Progenitor cell of endocrine pancreas (in vitro differentiated cells): ENCODE data around the gene DPP3. TPM values are rescaled to one million over a fixed set of nuclear protein-coding genes. Genes with fewer than 3 reads are reported as not detected.

Source experiments
- DNase-seq: peaks from one replicate; pipeline ENCODE4 v3.0.0; 2021; ENCODE audit warnings: low spot score; ENCODE audit not compliant: unreplicated experiment
- H3K27ac Mint-ChIP-seq: 2 replicates; pipeline ENCODE4 v1.8.0; 2021; ENCODE audit warnings: mild to moderate bottlenecking, moderate library complexity, mixed read lengths
- H3K27me3 Mint-ChIP-seq: 2 replicates; pipeline ENCODE4 v1.8.0; 2021; ENCODE audit warnings: mixed read lengths
- H3K36me3 Mint-ChIP-seq: 2 replicates; pipeline ENCODE4 v1.8.0; 2022; ENCODE audit warnings: mixed read lengths; ENCODE audit not compliant: insufficient read depth
- H3K4me1 Mint-ChIP-seq: 2 replicates; pipeline ENCODE4 v1.8.0; 2021; ENCODE audit warnings: low read depth, mixed read lengths
- H3K4me3 Mint-ChIP-seq: 2 replicates; pipeline ENCODE4 v1.8.0; 2021; ENCODE audit warnings: low read depth, mild to moderate bottlenecking, moderate library complexity, mixed read lengths
- H3K9me3 Mint-ChIP-seq: 2 replicates; pipeline ENCODE4 v1.8.0; 2021; ENCODE audit warnings: low read depth, mixed read lengths
- total RNA-seq: library from RNA; stranded (reverse); gene quantifications from 2 replicates; pipeline ENCODE4 v1.2.1, GENCODE V29; 2021
- TF ChIP-seq, protein P1 (sequence below): fragments of 200-600 bp; sonication (generic); IDR thresholded peaks from one replicate; pipeline ENCODE4 v1.5.0; 2021; ENCODE audit warnings: antibody characterized with exemption, mild to moderate bottlenecking; ENCODE audit not compliant: unreplicated experiment

Gene DPP3
- total RNA-seq, 1 donor from 2014 or later: 78.7 TPM

DNA sequence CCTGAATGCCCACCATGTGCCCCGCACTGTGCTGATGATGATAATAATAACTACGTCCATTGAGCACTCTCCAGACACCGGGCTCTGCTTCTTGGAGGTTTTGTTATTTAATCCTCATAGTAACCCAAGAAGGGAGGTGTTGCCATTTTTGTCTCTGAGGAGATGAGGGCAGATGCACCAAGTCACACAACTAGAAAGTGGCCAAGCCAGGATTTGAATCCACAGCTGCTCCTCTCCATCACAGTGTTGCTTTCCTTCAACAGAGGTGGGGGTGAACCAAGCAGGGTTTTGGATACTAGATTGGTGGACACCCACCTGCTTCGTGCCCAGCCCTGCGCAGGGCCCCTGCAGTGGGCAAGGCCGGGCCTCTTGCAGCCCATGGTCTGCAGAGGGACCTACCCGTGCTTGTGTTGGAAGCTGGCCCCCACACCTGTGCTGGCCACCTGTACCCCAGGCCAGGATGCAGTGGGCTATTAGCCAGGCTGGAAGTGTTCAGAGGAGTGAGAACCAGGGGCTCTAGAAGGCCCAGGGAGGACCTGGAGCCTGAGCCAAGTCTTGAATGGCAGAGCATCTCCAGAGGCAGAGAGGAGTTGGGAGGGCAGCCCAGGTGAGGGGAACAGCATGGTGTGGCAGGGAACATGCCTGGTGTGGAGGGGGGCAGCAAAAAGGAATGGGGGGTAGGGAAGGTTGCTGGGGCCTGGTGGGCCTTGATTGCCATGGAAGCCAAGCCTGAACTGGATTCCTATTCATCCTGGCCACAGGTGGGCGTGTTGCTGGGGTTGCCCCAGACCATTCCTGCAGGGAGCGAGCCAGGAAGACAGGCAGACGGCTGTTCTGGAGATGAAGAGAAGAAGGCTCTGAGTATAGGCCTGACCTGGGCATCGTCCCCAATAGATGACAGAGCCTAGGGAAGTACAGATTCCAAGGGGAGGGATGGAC is 2.7 kb upstream of the DPP3 start:
- Mint-ChIP-seq H3K27me3 (no peaks in the 10 kb centered on the region), H3K9me3 (no peaks in the 10 kb centered on the region), H3K36me3 (peaks cover 3% of the 10 kb centered on the region), H3K27ac (peak overlapping the region; percentile 52), H3K4me3 (peak overlapping the region; percentile 57), H3K4me1 (peaks cover 11% of the 10 kb centered on the region)
- DNase-seq: no peak
- TF ChIP-seq, protein P1, sequence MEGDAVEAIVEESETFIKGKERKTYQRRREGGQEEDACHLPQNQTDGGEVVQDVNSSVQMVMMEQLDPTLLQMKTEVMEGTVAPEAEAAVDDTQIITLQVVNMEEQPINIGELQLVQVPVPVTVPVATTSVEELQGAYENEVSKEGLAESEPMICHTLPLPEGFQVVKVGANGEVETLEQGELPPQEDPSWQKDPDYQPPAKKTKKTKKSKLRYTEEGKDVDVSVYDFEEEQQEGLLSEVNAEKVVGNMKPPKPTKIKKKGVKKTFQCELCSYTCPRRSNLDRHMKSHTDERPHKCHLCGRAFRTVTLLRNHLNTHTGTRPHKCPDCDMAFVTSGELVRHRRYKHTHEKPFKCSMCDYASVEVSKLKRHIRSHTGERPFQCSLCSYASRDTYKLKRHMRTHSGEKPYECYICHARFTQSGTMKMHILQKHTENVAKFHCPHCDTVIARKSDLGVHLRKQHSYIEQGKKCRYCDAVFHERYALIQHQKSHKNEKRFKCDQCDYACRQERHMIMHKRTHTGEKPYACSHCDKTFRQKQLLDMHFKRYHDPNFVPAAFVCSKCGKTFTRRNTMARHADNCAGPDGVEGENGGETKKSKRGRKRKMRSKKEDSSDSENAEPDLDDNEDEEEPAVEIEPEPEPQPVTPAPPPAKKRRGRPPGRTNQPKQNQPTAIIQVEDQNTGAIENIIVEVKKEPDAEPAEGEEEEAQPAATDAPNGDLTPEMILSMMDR: no peak

DNA sequence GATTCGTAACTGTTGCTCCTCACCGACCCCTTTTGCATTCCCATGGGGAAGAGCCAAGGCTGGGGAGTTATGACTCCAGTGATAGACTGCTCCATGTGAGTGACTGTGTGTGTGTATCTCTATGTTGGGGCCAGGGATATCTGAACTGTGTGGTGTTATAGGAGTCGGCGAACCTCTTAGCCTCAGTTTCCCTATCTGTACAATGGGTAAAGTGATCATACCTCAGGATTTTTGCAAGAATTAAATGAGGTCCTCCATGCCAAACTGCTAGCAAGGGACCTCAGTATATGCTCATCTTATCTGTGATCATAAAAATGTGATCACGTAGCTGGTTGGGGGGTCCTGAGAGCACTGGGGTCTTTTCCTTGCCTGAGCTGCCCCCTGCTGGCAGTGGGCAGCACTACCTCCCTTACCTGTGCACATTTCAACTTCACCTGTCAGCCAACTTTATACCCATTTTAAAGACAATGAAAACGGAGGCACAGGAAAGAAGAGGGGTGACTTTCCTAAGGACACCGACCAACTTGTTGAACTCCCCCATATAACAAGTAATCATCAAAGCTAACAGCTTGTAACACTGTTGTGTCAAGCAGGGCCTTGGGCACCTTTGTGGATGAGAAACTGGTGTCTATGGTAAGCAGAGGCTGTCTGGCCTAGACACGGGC is 1.4 kb upstream of the DPP3 start:
- Mint-ChIP-seq H3K4me3 (peak overlapping the region; percentile 93), H3K27ac (peak overlapping the region; percentile 97), H3K4me1 (peaks cover 11% of the 10 kb centered on the region), H3K36me3 (peaks cover 4% of the 10 kb centered on the region), H3K27me3 (no peaks in the 10 kb centered on the region), H3K9me3 (no peaks in the 10 kb centered on the region)
- TF ChIP-seq, protein P1: peak; percentile 73
- DNase-seq: no peak

DNA sequence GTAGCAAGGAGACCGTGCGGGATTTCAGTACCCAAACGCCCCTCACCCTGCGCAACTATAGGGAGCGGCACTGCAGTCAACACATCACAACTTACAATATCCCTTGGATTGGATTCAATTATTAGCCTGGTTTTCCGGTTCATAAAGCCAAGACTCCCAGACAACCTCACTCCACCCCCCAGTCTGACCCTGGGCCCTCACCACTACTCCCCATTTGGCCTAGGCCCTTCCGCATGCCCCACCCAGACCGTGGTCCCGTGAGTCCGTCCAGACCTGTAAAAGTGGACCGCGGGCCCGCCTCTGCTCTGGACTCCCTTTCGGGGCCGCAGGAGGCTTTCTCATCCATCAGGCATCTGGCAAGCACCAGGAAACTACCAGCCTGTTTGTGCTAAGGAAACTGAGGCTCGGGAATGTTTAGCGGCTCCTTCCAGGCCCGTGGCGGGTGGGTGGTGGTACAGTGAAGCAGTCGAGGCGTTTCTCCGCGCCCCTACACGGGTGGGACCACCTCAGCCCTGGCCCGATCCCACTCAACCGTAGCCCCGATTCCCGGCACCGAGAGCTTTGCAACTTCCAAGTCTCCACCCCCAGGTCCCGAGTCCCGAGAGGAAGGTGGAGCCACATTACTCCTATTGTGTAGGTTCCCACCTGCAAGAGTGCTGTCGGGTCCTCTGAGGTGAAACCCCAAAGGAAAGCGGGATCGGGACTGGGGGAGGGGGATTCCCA is 679 bp upstream of the DPP3 start:
- Mint-ChIP-seq H3K9me3 (no peaks in the 10 kb centered on the region), H3K27me3 (no peaks in the 10 kb centered on the region), H3K27ac (peak overlapping the region; percentile 97), H3K36me3 (peaks cover 4% of the 10 kb centered on the region), H3K4me3 (peak overlapping the region; percentile 93), H3K4me1 (peaks cover 11% of the 10 kb centered on the region)
- DNase-seq: no peak
- TF ChIP-seq, protein P1: no peak

DNA sequence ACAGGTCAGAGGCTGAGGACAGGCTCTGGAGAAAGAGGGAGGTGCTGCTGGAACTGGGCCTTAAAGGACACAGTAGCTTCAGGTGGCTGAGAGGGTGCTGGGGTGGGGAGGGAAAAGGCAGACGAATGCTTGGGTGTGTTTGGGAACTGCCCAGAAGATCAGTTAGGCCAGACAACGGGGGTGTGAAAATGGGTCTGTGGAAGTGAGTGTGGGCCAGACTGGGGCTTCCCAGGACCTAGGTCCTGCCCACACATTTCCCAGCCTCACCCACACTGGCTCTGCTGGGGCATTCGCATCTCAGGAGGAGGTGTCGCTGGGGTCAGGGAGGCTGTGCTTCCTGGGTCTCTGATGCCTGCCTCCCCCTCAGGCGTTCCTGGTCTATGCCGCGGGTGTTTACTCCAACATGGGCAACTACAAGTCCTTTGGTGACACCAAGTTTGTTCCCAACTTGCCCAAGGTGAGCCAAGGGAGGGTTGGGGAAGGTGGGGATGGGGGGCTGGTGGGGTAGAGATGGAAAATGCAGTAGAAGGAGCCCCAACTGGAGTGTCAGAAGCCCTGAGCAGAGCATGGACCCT is 4.7 kb downstream of the DPP3 start:
- Mint-ChIP-seq H3K27ac (no peak overlapping the region), H3K27me3 (no peaks in the 10 kb centered on the region), H3K9me3 (no peaks in the 10 kb centered on the region), H3K4me1 (peaks cover 4% of the 10 kb centered on the region), H3K36me3 (peaks cover 5% of the 10 kb centered on the region), H3K4me3 (no peak overlapping the region)
- TF ChIP-seq, protein P1: no peak
- DNase-seq: no peak

DNA sequence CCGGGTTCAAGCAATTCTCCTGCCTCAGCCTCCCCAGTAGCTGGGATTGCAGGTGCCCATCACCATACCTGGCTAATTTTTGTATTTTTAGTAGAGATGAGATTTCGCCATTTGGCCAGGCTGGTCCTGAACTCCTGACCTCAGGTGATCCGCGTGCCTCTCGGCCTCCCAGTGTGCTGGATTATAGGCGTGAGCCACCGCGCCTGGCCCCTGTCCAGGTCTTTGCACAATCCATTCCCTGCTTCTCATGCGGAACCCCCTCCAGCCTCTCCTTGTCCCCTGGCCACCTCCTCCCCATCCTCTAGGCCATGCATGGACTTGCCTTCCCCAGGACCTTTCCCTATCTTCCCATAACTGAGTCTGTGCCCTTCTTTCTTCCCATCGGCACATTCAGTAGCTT is 8.7 kb downstream of the DPP3 start:
- Mint-ChIP-seq H3K9me3 (no peaks in the 10 kb centered on the region), H3K4me1 (no peaks in the 10 kb centered on the region), H3K27ac (no peak overlapping the region), H3K4me3 (no peak overlapping the region), H3K36me3 (peaks cover 6% of the 10 kb centered on the region), H3K27me3 (no peaks in the 10 kb centered on the region)
- TF ChIP-seq, protein P1: no peak
- DNase-seq: no peak
